IMR-90 (cell line): Measurements from ENCODE around the gene DUS1L. TPM values are rescaled to one million over a fixed set of nuclear protein-coding genes. Genes with fewer than 3 reads are reported as not detected.

Experiments
- ELK1 ChIP-seq: fragments of 150-350 bp; IDR thresholded peaks from 2 replicates; pipeline ENCODE4 v1.6.1; 2016; ENCODE audit warnings: low read depth, mild to moderate bottlenecking, low read length, moderate library complexity, borderline replicate concordance
- polyA plus RNA-seq, 3 experiments: library from polyadenylated mRNA; depleted of rRNA; stranded (reverse); fragments of >200 nt; gene quantifications; 2 replicates each; pipeline ENCODE4 v1.2.3, GENCODE V29; 2012; ENCODE audit warnings: low replicate concordance in 1 of 3
- total RNA-seq: library from RNA; depleted of rRNA; stranded (reverse); fragments of >200 nt; gene quantifications from 2 replicates; pipeline ENCODE4 v1.2.3, GENCODE V29; 2012

Gene DUS1L
- total and polyA plus RNA-seq, 2 of the 4 experiments (the other 2 are of a cell fraction): 29.0 to 76.9 TPM

DNA sequence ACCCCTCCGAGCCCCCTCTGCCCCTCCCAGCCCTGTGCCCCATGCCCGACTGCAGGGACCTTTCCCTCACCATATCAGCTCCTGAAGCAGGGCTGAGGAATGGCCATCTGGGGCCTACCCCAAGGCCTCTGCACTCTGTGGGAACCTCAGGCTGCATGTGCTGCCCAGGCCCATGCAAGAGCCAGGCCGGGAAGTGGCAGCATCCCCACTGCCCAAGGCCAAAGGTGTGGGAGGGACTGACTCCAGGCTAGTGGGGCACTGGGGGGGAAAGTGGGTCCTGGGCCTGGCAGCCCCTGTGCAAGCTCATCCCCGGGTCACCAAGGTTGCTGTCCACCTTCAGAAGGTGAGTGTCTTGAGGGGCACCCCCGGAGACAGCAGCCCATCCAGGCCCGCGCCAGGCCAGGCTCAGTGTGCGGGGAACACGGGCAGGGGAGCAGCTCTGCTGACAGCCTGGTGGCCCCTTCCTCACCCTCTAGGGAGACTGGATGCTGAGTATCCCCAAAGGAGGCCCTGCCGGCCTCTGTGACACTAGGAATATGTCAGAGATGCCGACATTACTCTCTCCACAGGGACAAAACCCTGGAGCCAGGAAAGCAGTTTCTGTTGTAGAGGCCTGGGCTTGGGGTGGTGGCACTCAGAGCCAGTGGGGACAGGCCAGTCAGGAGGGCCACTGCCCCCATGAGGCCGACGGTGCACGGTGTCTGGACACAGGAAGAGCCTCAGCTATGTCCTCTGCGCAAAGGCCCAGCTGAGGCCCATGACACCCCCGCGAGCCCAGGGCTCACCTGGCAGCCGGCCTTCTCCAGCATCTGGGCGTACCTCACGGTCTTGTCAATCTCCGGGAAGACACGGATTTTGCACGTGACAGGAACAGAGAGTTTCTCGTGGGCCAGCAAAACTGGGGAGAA is 3.3 kb downstream of the DUS1L start (continued):
- no peak for TF ChIP-seq ELK1
